ENCODE data around the gene DDN.

The DDN gene

GRCh38 chr12:48966177-48966895 lies 32.8 kb downstream of the DDN start:
- ATAC-seq, result no peak
- DNase-seq, result no peak

GRCh38 chr12:48965298-48965838 lies 33.8 kb downstream of the DDN start:
- DNase-seq (no peak), ATAC-seq (peak; percentile 56)

- ATAC-seq (no peak), DNase-seq (no peak)
Observed at GRCh38 chr12:48961801-48962200, 37.4 kb downstream of the DDN start.

GRCh38 chr12:48961331-48961730 lies 37.8 kb downstream of the DDN start:
- ATAC-seq (no peak), DNase-seq (no peak)

- ATAC-seq (no peak), DNase-seq (no peak)
Observed at GRCh38 chr12:48960834-48961233, 38.3 kb downstream of the DDN start.

GRCh38 chr12:48958049-48958388 lies 41.2 kb downstream of the DDN start:
- ATAC-seq (no peak), DNase-seq (no peak)

GRCh38 chr12:48957141-48958048 lies 41.8 kb downstream of the DDN start, which contains the start of gene ARF3:
Gene ARF3 (minus strand): TSS chr12:48957487. CDS start chr12:48941095, 16,392 bp downstream.
- peak; percentile 97 for ATAC-seq
- DNase-seq, result peak; percentile 94

- ATAC-seq, result peak; percentile 14
- DNase-seq, result peak; percentile 29
Observed at GRCh38 chr12:48956279-48957140, 42.7 kb downstream of the DDN start.

GRCh38 chr12:48954841-48955501 lies 44.2 kb downstream of the DDN start:
- DNase-seq (no peak), ATAC-seq (no peak)

- no peak for DNase-seq
- ATAC-seq, result no peak
Observed at GRCh38 chr12:48954061-48954460, 45.1 kb downstream of the DDN start.

- DNase-seq (no peak), ATAC-seq (no peak)
Observed at GRCh38 chr12:48952691-48953090, 46.5 kb downstream of the DDN start.

GRCh38 chr12:48947727-48948126 lies 51.4 kb downstream of the DDN start:
- ATAC-seq (no peak), DNase-seq (no peak)

GRCh38 chr12:48946943-48947342 lies 52.2 kb downstream of the DDN start:
- ATAC-seq, result no peak
- DNase-seq, result no peak

- DNase-seq (no peak), ATAC-seq (no peak)
Observed at GRCh38 chr12:48946205-48946604, 53.0 kb downstream of the DDN start.

Measured in stimulated activated naive CD8-positive, alpha-beta T cell treated with anti-CD3 and anti-CD28 coated beads, Interleukin-15, Interleukin-2, amounts not matched to agents 100 U/mL and 50 U/mL, for 24 hours (primary cell).